ENCODE measurements around the gene KMT2E. TPM values are rescaled to one million over a fixed set of nuclear protein-coding genes. Genes with fewer than 3 reads are reported as not detected.
A peak's percentile ranks its signal among the peaks of the same experiment; 100 is the strongest.

Gene KMT2E
- total RNA-seq, 2 experiments from 2014 or later: 63.3 to 63.4 TPM

- DNase-seq: no peak
- Mint-ChIP-seq H3K4me3 (no peak overlapping the region), H3K27ac (peak overlapping the region; percentile 4), H3K4me1 (ENCODE audit: low read depth) (peaks cover 4% of the 10 kb centered on the region), H3K27me3 (ENCODE audit: low read depth) (no peaks in the 10 kb centered on the region), H3K9me3 (no peaks in the 10 kb centered on the region), H3K36me3 (ENCODE audit: low read depth) (peaks cover 6% of the 10 kb centered on the region)
- CTCF ChIA-PET: interaction anchor here (0.6 to 2.5 kb wide), 11 partner anchors 13 to 413 kb away, joined by 3 to 10 read pairs (median 4); no protein-coding TSS in a partner anchor
- intact Hi-C loops (cut with micrococcal nuclease): loop anchor here (1.0 to 5.0 kb wide), 4 partner anchors 183 to 436 kb away; no protein-coding TSS in a partner anchor
Measured at GRCh38 chr7:105153531-105153930, 139.5 kb downstream of the KMT2E start.

DNA sequence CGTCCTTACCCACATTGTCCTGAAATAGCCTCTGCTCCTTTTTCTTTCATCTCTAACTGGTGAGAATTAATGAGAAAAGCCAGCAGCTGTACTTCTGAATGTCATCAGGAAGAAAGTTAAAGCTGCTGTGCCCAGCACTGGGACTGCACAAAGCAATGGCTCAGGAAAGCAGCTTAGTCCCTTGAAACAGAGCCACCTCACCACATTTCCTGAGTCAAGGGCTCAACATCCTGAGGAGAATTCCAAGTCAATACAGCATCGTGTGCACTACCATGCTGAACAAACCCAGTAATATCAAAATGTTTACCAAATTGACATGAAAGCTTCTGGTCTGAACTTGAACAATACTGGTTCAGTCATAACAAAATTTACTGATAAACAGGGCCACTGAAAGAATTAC, 140.1 kb downstream of the KMT2E start:
- Mint-ChIP-seq H3K36me3 (ENCODE audit: low read depth) (peaks cover 6% of the 10 kb centered on the region), H3K4me1 (ENCODE audit: low read depth) (peaks cover 4% of the 10 kb centered on the region), H3K27ac (no peak overlapping the region), H3K4me3 (no peak overlapping the region), H3K27me3 (ENCODE audit: low read depth) (no peaks in the 10 kb centered on the region), H3K9me3 (no peaks in the 10 kb centered on the region)
- intact Hi-C loops (cut with micrococcal nuclease): loop anchor here (5.0 kb wide), 1 partner anchor 232 kb away; no protein-coding TSS in a partner anchor
- no peak for DNase-seq
- CTCF ChIA-PET: interaction anchor here (0.6 to 2.5 kb wide), 8 partner anchors 14 to 412 kb away, joined by 3 to 10 read pairs (median 6); no protein-coding TSS in a partner anchor

DNA sequence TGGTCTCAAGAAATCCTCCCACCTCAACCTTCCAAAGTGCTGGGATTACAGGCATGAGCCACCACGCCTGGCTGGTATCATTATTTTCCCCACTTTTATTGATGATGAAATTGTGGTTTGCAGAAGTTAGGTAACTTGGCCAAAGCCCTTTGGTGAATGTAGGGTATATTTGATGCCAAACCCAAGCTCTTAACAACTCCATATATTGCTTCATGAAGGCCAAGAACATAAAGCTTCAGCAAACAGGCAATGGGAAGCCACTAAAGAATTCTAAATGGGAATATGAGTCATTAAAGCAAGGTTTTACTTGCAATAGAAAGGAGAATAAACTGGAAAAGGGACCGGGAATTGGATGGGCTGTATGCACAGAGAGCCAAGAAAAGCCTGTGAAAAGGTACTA, 142.7 kb downstream of the KMT2E start:
- H3K27me3 Mint-ChIP-seq (ENCODE audit: low read depth): no peaks in the 10 kb centered on the region
- no peak overlapping the region for H3K4me3 Mint-ChIP-seq
- peaks cover 4% of the 10 kb centered on the region for H3K4me1 Mint-ChIP-seq (ENCODE audit: low read depth)
- DNase-seq: no peak
- CTCF ChIA-PET: no interaction called here
- H3K27ac Mint-ChIP-seq: no peak overlapping the region
- H3K9me3 Mint-ChIP-seq: no peaks in the 10 kb centered on the region
- intact Hi-C loops (cut with micrococcal nuclease): no loop called here
- peaks cover 6% of the 10 kb centered on the region for H3K36me3 Mint-ChIP-seq (ENCODE audit: low read depth)

- Mint-ChIP-seq H3K4me1 (ENCODE audit: low read depth) (peaks cover 4% of the 10 kb centered on the region), H3K27me3 (ENCODE audit: low read depth) (no peaks in the 10 kb centered on the region), H3K4me3 (no peak overlapping the region), H3K9me3 (no peaks in the 10 kb centered on the region), H3K36me3 (ENCODE audit: low read depth) (peaks cover 6% of the 10 kb centered on the region), H3K27ac (no peak overlapping the region)
- intact Hi-C loops (cut with micrococcal nuclease): no loop called here
- DNase-seq: no peak
- CTCF ChIA-PET: no interaction called here
Measured at GRCh38 chr7:105157278-105157677, 143.3 kb downstream of the KMT2E start.

DNA sequence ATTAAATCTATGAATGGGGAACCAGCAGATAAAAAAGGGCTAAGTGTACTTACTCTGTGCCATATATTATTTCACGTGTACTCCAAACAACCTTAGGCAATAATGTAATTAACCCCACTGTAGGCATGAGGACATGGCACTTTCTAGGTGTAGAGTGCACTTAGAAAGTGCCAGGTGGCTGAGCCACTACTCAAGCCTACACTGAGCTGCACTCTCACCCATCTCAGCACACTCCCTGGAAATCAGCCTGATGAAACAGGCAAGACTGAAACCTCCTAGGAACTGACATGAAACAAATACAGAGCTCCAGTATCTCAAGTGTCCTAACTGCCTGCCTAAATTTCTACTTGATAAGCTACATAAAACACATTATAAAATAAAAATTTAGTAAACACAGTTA, 147.4 kb downstream of the KMT2E start:
- Mint-ChIP-seq H3K27ac (no peak overlapping the region), H3K36me3 (ENCODE audit: low read depth) (peaks cover 24% of the 10 kb centered on the region), H3K9me3 (no peaks in the 10 kb centered on the region), H3K4me1 (ENCODE audit: low read depth) (no peaks in the 10 kb centered on the region), H3K4me3 (no peak overlapping the region), H3K27me3 (ENCODE audit: low read depth) (no peaks in the 10 kb centered on the region)
- intact Hi-C loops (cut with micrococcal nuclease): no loop called here
- CTCF ChIA-PET: interaction anchor here (0.6 to 1.5 kb wide), 2 partner anchors 64 to 156 kb away, joined by 3 read pairs; no protein-coding TSS in a partner anchor
- no peak for DNase-seq

All from activated naive CD4-positive, alpha-beta T cell treated with anti-CD3 and anti-CD28 coated beads for 36 hours (primary cell).